ENCODE results near the gene EHD1. TPM values are rescaled to one million over a fixed set of nuclear protein-coding genes. Genes with fewer than 3 reads are reported as not detected.

EHD1 gene
- total RNA-seq, 2 experiments from 2014 or later: 101 to 153 TPM

DNA sequence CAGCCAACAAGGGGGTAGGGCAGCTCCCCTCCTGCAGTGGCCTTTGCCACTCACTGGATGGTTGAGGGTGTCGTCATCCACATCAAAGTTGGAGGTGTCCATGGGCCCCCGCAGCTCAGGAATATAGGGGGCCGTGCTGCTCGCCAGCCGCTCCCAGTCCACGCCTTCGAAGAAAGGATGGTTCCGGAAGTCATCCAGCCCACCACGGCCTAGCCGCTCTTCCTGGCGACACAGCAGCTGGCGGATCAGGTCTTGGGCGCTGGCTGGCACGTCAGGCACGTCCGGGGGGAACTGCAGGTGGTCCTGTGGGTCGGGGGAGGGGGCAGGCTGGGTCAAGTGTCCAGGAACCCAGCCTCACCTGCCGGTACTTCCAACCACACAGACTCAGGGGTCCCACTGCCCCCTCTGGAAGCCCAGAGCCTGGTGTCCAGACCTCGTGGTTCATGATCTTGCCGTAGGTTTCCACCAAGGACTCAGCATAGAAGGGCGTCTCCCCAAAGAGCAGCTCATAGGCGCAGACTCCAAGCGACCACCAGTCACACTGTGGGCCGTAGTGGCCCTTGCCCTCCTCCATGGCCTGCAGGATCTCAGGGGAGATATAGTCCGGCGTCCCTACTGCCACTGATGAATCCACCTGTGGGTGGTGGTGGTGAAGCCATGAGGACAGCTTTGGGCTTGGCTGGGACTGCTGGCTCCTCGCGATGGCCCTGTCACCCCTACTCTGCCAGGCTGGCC lies 39.7 kb downstream of the EHD1 start:
- no peak overlapping the region for H3K4me3 ChIP-seq (ENCODE audit: low read depth, low read length, poor library complexity, severe bottlenecking)
- CTCF ChIA-PET (ENCODE audit: unreplicated experiment): interaction anchor here (0.6 kb wide), 1 partner anchor 598 kb away, joined by 4 read pairs; the partner anchor contains the start of gene FKBP2
- intact Hi-C loops (cut with micrococcal nuclease; ENCODE audit: unreplicated experiment): no loop called here

DNA sequence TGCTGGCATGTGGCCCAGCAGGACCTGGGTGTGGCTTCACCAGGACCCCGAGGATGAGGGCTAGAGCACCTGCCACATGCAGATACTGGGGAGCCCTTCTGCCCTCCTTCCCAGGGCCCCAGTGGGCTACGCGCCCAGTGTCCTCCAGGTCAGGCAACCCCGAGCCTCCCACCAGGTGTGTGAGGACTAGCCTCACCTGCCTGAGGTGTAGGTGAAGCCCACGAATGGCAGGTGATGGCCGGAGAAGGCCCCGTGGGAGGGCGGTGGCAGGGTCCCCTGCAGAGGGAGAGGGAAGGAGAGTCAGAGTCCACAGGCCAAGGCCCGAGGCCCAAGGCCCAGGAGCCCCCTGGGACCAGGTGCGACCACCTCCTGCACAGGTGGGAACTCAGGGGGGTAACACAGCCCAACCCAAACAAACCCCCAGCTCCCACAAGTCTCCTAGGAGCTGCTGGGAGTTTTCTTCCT lies 40.5 kb downstream of the EHD1 start:
- no peak overlapping the region for H3K27ac ChIP-seq (ENCODE audit: low read depth, low read length, poor library complexity, severe bottlenecking)
- H3K9me3 ChIP-seq (ENCODE audit: low read length): no peaks in the 10 kb centered on the region
- no peak overlapping the region for H2AFZ ChIP-seq (ENCODE audit: low read length)
- no peaks in the 10 kb centered on the region for H3K4me1 ChIP-seq (ENCODE audit: insufficient read depth, low read length, poor library complexity, severe bottlenecking)
- no TSS peak for BruUV-seq (replicated peaks)
- no peaks in the 10 kb centered on the region for H4K20me1 ChIP-seq (ENCODE audit: insufficient read depth, low read length)
- ChIA-PET CTCF (ENCODE audit: unreplicated experiment) (no interaction called here), POLR2A (no interaction called here)
- H3K4me3 ChIP-seq (ENCODE audit: low read depth, low read length, poor library complexity, severe bottlenecking): no peak overlapping the region
- TF ChIP-seq, protein P1, sequence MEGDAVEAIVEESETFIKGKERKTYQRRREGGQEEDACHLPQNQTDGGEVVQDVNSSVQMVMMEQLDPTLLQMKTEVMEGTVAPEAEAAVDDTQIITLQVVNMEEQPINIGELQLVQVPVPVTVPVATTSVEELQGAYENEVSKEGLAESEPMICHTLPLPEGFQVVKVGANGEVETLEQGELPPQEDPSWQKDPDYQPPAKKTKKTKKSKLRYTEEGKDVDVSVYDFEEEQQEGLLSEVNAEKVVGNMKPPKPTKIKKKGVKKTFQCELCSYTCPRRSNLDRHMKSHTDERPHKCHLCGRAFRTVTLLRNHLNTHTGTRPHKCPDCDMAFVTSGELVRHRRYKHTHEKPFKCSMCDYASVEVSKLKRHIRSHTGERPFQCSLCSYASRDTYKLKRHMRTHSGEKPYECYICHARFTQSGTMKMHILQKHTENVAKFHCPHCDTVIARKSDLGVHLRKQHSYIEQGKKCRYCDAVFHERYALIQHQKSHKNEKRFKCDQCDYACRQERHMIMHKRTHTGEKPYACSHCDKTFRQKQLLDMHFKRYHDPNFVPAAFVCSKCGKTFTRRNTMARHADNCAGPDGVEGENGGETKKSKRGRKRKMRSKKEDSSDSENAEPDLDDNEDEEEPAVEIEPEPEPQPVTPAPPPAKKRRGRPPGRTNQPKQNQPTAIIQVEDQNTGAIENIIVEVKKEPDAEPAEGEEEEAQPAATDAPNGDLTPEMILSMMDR (conservative IDR thresholded peaks at IDR 0.05; ENCODE audit: low read length): no peak
- no peak for TF ChIP-seq EZH2phosphoT487 (IDR thresholded peaks at IDR 0.05; ENCODE audit: borderline replicate concordance, low read depth, low read length)
- no peak for DNase-seq (ENCODE audit: low spot score)
- no peaks in the 10 kb centered on the region for H3K9me2 ChIP-seq (ENCODE audit: insufficient read depth, low read length)
- H3K4me2 ChIP-seq (ENCODE audit: low read length): no peak overlapping the region
- intact Hi-C loops (cut with micrococcal nuclease; ENCODE audit: unreplicated experiment): no loop called here
- H3K36me3 ChIP-seq (ENCODE audit: insufficient read depth, low read length): no peaks in the 10 kb centered on the region
- H3K79me2 ChIP-seq (ENCODE audit: insufficient read depth, low read depth, low read length): no peaks in the 10 kb centered on the region

More for the DNA sequence above, 39.7 kb downstream of the EHD1 start:
- H2AFZ ChIP-seq (ENCODE audit: low read length): no peak overlapping the region
- DNase-seq (ENCODE audit: low spot score): no peak
- H3K9me2 ChIP-seq (ENCODE audit: insufficient read depth, low read length): no peaks in the 10 kb centered on the region
- no peak overlapping the region for H3K4me2 ChIP-seq (ENCODE audit: low read length)
- H3K9me3 ChIP-seq (ENCODE audit: low read length): no peaks in the 10 kb centered on the region
- H3K36me3 ChIP-seq (ENCODE audit: insufficient read depth, low read length): no peaks in the 10 kb centered on the region
- no peaks in the 10 kb centered on the region for H4K20me1 ChIP-seq (ENCODE audit: insufficient read depth, low read length)
- H3K79me2 ChIP-seq (ENCODE audit: insufficient read depth, low read depth, low read length): no peaks in the 10 kb centered on the region
- POLR2A ChIA-PET: interaction anchor here (0.6 kb wide), 1 partner anchor 520 kb away, joined by 5 read pairs; no protein-coding TSS in a partner anchor
- peaks cover 8% of the 10 kb centered on the region for H3K4me1 ChIP-seq (ENCODE audit: insufficient read depth, low read length, poor library complexity, severe bottlenecking)
- BruUV-seq (replicated peaks): no TSS peak
- TF ChIP-seq, protein P1 (conservative IDR thresholded peaks at IDR 0.05; ENCODE audit: low read length): no peak
- no peak for TF ChIP-seq EZH2phosphoT487 (IDR thresholded peaks at IDR 0.05; ENCODE audit: borderline replicate concordance, low read depth, low read length)
- H3K27ac ChIP-seq (ENCODE audit: low read depth, low read length, poor library complexity, severe bottlenecking): no peak overlapping the region

DNA sequence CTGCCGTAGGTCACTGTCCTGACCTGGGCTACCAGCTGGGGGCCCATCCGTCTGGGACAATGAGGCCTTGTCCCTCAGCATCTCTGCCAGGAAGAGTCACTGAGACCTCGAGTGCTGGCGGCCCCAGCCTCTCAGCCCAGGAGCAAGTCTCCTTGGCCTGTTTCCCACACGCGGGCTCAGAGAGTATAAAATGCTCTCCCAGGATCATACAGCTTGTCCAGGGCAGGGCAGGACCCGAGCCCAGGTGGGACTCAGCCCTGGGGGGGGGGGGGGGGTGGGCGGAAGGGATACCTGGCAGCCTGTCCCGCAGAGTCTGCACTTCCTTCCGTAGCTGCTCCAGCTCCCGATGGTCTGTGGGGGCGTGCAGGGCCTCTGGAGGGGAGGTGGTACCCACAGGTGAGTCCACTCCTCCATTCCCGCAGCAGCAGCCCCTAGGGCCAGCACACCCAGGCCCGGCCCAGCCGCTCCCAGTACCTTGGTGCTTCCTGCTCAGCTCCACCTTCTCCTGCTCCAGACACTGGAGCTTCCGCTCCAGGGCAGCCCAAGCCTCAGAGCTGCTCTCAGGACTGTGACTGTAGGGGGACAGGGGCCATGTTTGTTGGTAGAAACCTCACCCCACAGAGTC lies 41.9 kb downstream of the EHD1 start:
- no peaks in the 10 kb centered on the region for H3K36me3 ChIP-seq (ENCODE audit: insufficient read depth, low read length)
- no peak for DNase-seq (ENCODE audit: low spot score)
- BruUV-seq (replicated peaks): no TSS peak
- H3K79me2 ChIP-seq (ENCODE audit: insufficient read depth, low read depth, low read length): no peaks in the 10 kb centered on the region
- no peaks in the 10 kb centered on the region for H3K4me1 ChIP-seq (ENCODE audit: insufficient read depth, low read length, poor library complexity, severe bottlenecking)
- H2AFZ ChIP-seq (ENCODE audit: low read length): no peak overlapping the region
- H3K4me2 ChIP-seq (ENCODE audit: low read length): no peak overlapping the region
- no peaks in the 10 kb centered on the region for H4K20me1 ChIP-seq (ENCODE audit: insufficient read depth, low read length)
- H3K9me3 ChIP-seq (ENCODE audit: low read length): no peaks in the 10 kb centered on the region
- POLR2A ChIA-PET: interaction anchor here (0.6 kb wide), 2 partner anchors 256 to 1619 kb away, joined by 3 read pairs; no protein-coding TSS in a partner anchor
- intact Hi-C loops (cut with micrococcal nuclease; ENCODE audit: unreplicated experiment): no loop called here
- CTCF ChIA-PET (ENCODE audit: unreplicated experiment): no interaction called here
- no peak for TF ChIP-seq EZH2phosphoT487 (IDR thresholded peaks at IDR 0.05; ENCODE audit: borderline replicate concordance, low read depth, low read length)
- no peak overlapping the region for H3K4me3 ChIP-seq (ENCODE audit: low read depth, low read length, poor library complexity, severe bottlenecking)
- no peak overlapping the region for H3K27ac ChIP-seq (ENCODE audit: low read depth, low read length, poor library complexity, severe bottlenecking)
- no peaks in the 10 kb centered on the region for H3K9me2 ChIP-seq (ENCODE audit: insufficient read depth, low read length)

Data from OCI-LY7 (cell line).